ENCODE results near the gene ARMC10.
"Not testable (repeated sequence)": the region's sequence is repeated elsewhere in the genome, so short reads cannot be mapped to it uniquely, and the experiment has no call there.

Gene ARMC10

GRCh38 chr7:103079836-103080235 is 4.9 kb downstream of the ARMC10 start:
- no peak for DNase-seq

- no peak for DNase-seq
Observed at GRCh38 chr7:103080923-103081322, 6.0 kb downstream of the ARMC10 start.

GRCh38 chr7:103082497-103082896 is 7.6 kb downstream of the ARMC10 start:
- no peak for DNase-seq

GRCh38 chr7:103083210-103083609 is 8.3 kb downstream of the ARMC10 start:
- DNase-seq: no peak

- DNase-seq: not testable (repeated sequence)
Observed at GRCh38 chr7:103092321-103092720, 17.4 kb downstream of the ARMC10 start.

GRCh38 chr7:103093429-103093828 is 18.5 kb downstream of the ARMC10 start:
- no peak for DNase-seq

- DNase-seq: no peak
Observed at GRCh38 chr7:103094102-103094501, 19.2 kb downstream of the ARMC10 start.

- DNase-seq: not testable (repeated sequence)
Observed at GRCh38 chr7:103095558-103095957, 20.6 kb downstream of the ARMC10 start.

- DNase-seq: no peak
Observed at GRCh38 chr7:103097041-103097440, 22.1 kb downstream of the ARMC10 start.

GRCh38 chr7:103100348-103100747 is 25.4 kb downstream of the ARMC10 start:
- no peak for DNase-seq

GRCh38 chr7:103101543-103101942 is 26.6 kb downstream of the ARMC10 start:
- DNase-seq: no peak

GRCh38 chr7:103106005-103106702 is 31.2 kb downstream of the ARMC10 start:
- no peak for DNase-seq

GRCh38 chr7:103106703-103107070 is 31.7 kb downstream of the ARMC10 start:
- DNase-seq: not testable (repeated sequence)

GRCh38 chr7:103113164-103113563 is 38.2 kb downstream of the ARMC10 start:
- no peak for DNase-seq

GRCh38 chr7:103114576-103115008 is 39.7 kb downstream of the ARMC10 start:
- no peak for DNase-seq

- no peak for DNase-seq
Observed at GRCh38 chr7:103115771-103116170, 40.8 kb downstream of the ARMC10 start.

GRCh38 chr7:103116511-103116910 is 41.6 kb downstream of the ARMC10 start:
- DNase-seq: no peak

- no peak for DNase-seq
Observed at GRCh38 chr7:103116991-103117390, 42.1 kb downstream of the ARMC10 start.

- no peak for DNase-seq
Observed at GRCh38 chr7:103117465-103117864, 42.5 kb downstream of the ARMC10 start.

GRCh38 chr7:103119791-103120291 is 44.9 kb downstream of the ARMC10 start:
- no peak for DNase-seq

- DNase-seq: no peak
Observed at GRCh38 chr7:103120362-103120761, 45.4 kb downstream of the ARMC10 start.

GRCh38 chr7:103121641-103122040 is 46.7 kb downstream of the ARMC10 start:
- no peak for DNase-seq

GRCh38 chr7:103123529-103123928 is 48.6 kb downstream of the ARMC10 start:
- no peak for DNase-seq

- no peak for DNase-seq
Observed at GRCh38 chr7:103124429-103124979, 49.6 kb downstream of the ARMC10 start.

GRCh38 chr7:103127006-103127405 is 52.1 kb downstream of the ARMC10 start:
- DNase-seq: no peak

Measured in NCI-H1436 (cell line).